ENCODE measurements around the gene DTNB. TPM values are rescaled to one million over a fixed set of nuclear protein-coding genes. Genes with fewer than 3 reads are reported as not detected.

DTNB gene
- total and polyA plus RNA-seq, 2 donors (not counting 1 experiment from before 2014, with no cell fraction given), result 25.7 to 37.3 TPM

GRCh38 chr2:25389161-25389560, 284.2 kb downstream of the DTNB start:
- DNase-seq (no peak), ATAC-seq (ENCODE audit: low read depth) (no peak)
- H3K27ac Mint-ChIP-seq, result no peak overlapping the region
- peaks cover 29% of the 10 kb centered on the region for H3K4me1 Mint-ChIP-seq
- POLR2A ChIA-PET, result interaction anchor here (0.7 to 1.0 kb wide), 3 partner anchors 27 to 61 kb away, joined by 3 read pairs; no protein-coding TSS in a partner anchor
- CTCF ChIA-PET, result interaction anchor here (2.0 to 5.5 kb wide), 2 partner anchors 13 to 27 kb away, joined by 4 to 30 read pairs; no protein-coding TSS in a partner anchor
- TF ChIP-seq CTCF (IDR thresholded peaks at IDR 0.05), result no peak
- no peak for TF ChIP-seq EZH2 (IDR thresholded peaks at IDR 0.05; ENCODE audit: borderline replicate concordance, insufficient read depth, low read depth, low read length, poor library complexity, severe bottlenecking)
- Histone ChIP-seq H3K4me1 (ENCODE audit: control insufficient read depth in 2 of 2, insufficient read depth in 2 of 2, low read length in 2 of 2) (peaks cover 4 to 23% of the 10 kb centered on the region in 2 donors), H3K4me2 (replicated peaks; ENCODE audit: low read depth, low read length, poor library complexity, severe bottlenecking) (no peak overlapping the region), H3K9ac (ENCODE audit: low read length) (no peak overlapping the region), H3K27me3 (replicated peaks in 1 of 4; ENCODE audit: control extremely low read depth in 1 of 4, control insufficient read depth in 3 of 4, insufficient read depth in 4 of 4, low read length in 3 of 4) (no peaks in the 10 kb centered on the region), H2AFZ (ENCODE audit: insufficient read depth, low read depth, low read length, poor library complexity, severe bottlenecking) (no peak overlapping the region), H3K36me3 (replicated peaks in 1 of 2; ENCODE audit: control extremely low read depth in 1 of 2, control insufficient read depth in 1 of 2, extremely low read depth in 1 of 2, insufficient read depth in 2 of 2, low read length in 1 of 2) (peaks cover 0 to 5% of the 10 kb centered on the region in 2 experiments), H3K27ac (ENCODE audit: low read length in 2 of 2) (no peak overlapping the region), H3K4me3 (ENCODE audit: control extremely low read depth in 1 of 5, extremely low read depth in 1 of 5, insufficient read depth in 1 of 5, low read depth in 2 of 5, low read length in 4 of 5) (no peak overlapping the region), H3K79me2 (ENCODE audit: control insufficient read depth, insufficient read depth, low read length) (no peaks in the 10 kb centered on the region), H4K20me1 (ENCODE audit: control insufficient read depth, insufficient read depth, low read length, poor library complexity, severe bottlenecking) (no peaks in the 10 kb centered on the region), H3K9me3 (ENCODE audit: control extremely low read depth in 1 of 3, control insufficient read depth in 2 of 3, insufficient read depth in 1 of 3, low read length in 2 of 3) (no peaks in the 10 kb centered on the region)
- WGBS (ENCODE audit: insufficient coverage), result 98% methylated on average over 9 of the region's 9 CpGs
- no peaks in the 10 kb centered on the region for H3K27me3 Mint-ChIP-seq
- no peaks in the 10 kb centered on the region for H3K9me3 Mint-ChIP-seq (ENCODE audit: insufficient read depth)
- H3K4me3 Mint-ChIP-seq, result no peak overlapping the region
- intact Hi-C loops (cut with micrococcal nuclease), result no loop called here

GRCh38 chr2:25388491-25388890, 284.9 kb downstream of the DTNB start:
- Histone ChIP-seq H3K9ac (ENCODE audit: low read length) (peak overlapping the region; percentile 14), H3K27ac (ENCODE audit: low read length in 2 of 2) (peak overlapping the region in 1 of 2 donors; percentile 1), H2AFZ (ENCODE audit: insufficient read depth, low read depth, low read length, poor library complexity, severe bottlenecking) (peak overlapping the region; percentile 63), H3K79me2 (ENCODE audit: control insufficient read depth, insufficient read depth, low read length) (no peaks in the 10 kb centered on the region), H3K4me1 (ENCODE audit: control insufficient read depth in 2 of 2, insufficient read depth in 2 of 2, low read length in 2 of 2) (peaks cover 4 to 23% of the 10 kb centered on the region in 2 donors), H3K4me2 (replicated peaks; ENCODE audit: low read depth, low read length, poor library complexity, severe bottlenecking) (peak overlapping the region; percentile 58), H3K9me3 (ENCODE audit: control extremely low read depth in 1 of 3, control insufficient read depth in 2 of 3, insufficient read depth in 1 of 3, low read length in 2 of 3) (no peaks in the 10 kb centered on the region), H3K4me3 (ENCODE audit: control extremely low read depth in 1 of 5, extremely low read depth in 1 of 5, insufficient read depth in 1 of 5, low read depth in 2 of 5, low read length in 4 of 5) (peak overlapping the region in 2 of 5 experiments; percentile 16 to 39), H4K20me1 (ENCODE audit: control insufficient read depth, insufficient read depth, low read length, poor library complexity, severe bottlenecking) (no peaks in the 10 kb centered on the region), H3K27me3 (replicated peaks in 1 of 4; ENCODE audit: control extremely low read depth in 1 of 4, control insufficient read depth in 3 of 4, insufficient read depth in 4 of 4, low read length in 3 of 4) (no peaks in the 10 kb centered on the region), H3K36me3 (replicated peaks in 1 of 2; ENCODE audit: control extremely low read depth in 1 of 2, control insufficient read depth in 1 of 2, extremely low read depth in 1 of 2, insufficient read depth in 2 of 2, low read length in 1 of 2) (peaks cover 0 to 5% of the 10 kb centered on the region in 2 experiments)
- TF ChIP-seq EZH2 (IDR thresholded peaks at IDR 0.05; ENCODE audit: borderline replicate concordance, insufficient read depth, low read depth, low read length, poor library complexity, severe bottlenecking) (no peak), CTCF (IDR thresholded peaks at IDR 0.05) (no peak)
- DNase-seq (no peak), ATAC-seq (ENCODE audit: low read depth) (peak; percentile 75)
- H3K27me3 Mint-ChIP-seq, result no peaks in the 10 kb centered on the region
- H3K4me3 Mint-ChIP-seq, result peak overlapping the region; percentile 57
- ChIA-PET POLR2A (interaction anchor here (0.7 to 1.0 kb wide), 3 partner anchors 26 to 61 kb away, joined by 3 read pairs; no protein-coding TSS in a partner anchor), CTCF (interaction anchor here (2.0 to 5.5 kb wide), 2 partner anchors 13 to 26 kb away, joined by 4 to 30 read pairs; no protein-coding TSS in a partner anchor)
- intact Hi-C loops (cut with micrococcal nuclease), result no loop called here
- no peaks in the 10 kb centered on the region for H3K9me3 Mint-ChIP-seq (ENCODE audit: insufficient read depth)
- 82% methylated on average over 2 of the region's 6 CpGs for WGBS (ENCODE audit: insufficient coverage)
- peak overlapping the region; percentile 85 for H3K27ac Mint-ChIP-seq
- peaks cover 29% of the 10 kb centered on the region for H3K4me1 Mint-ChIP-seq

Measured in B cell (primary cell).